ENCODE measurements around the gene CAPS2.

Gene CAPS2

DNA sequence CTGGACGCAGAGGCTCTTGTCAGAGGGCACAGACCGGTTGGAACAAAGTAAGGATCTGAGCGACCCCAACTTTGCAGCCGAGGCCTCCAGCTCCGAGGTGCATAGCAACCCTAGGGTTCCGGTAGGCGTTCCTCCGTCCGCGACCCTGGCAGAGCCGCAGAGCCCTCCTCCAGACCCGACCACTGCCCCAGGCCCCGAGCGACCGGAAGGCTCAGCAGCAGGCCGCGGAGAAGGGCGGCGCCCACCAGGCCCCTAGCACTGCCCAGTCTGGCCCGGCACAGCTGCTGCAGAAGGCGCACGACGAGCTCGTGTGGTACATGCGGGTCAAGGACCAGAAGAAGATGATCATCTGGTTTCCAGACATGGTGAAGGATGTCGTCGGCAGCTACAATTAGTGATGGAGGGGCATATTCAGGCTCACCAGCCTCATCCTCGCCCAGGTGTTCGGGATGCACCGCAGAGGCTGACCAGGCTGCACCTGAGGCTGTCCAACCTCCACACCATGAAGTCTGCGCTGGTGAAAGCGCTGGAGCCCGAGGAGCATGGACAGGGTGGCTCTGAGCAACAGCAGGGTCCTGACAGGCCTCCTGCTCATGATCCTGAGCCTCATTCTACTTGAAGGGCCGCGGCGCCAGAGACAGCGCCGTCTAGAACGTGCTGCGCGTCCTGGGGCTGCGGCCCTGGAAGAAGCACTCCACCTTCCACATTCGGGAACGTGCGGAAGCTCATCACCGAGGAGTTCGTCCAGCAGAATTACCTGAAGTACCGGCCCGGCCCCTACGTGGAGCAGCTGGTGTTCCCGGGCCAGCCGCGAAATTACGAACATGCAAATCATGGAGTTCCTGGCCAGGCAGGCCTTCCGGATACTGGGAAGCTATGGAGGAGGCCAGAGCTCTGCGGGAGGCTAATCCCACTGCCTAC lies 24.5 kb downstream of the CAPS2 start:
- ATAC-seq (no peak), DNase-seq (no peak)

DNA sequence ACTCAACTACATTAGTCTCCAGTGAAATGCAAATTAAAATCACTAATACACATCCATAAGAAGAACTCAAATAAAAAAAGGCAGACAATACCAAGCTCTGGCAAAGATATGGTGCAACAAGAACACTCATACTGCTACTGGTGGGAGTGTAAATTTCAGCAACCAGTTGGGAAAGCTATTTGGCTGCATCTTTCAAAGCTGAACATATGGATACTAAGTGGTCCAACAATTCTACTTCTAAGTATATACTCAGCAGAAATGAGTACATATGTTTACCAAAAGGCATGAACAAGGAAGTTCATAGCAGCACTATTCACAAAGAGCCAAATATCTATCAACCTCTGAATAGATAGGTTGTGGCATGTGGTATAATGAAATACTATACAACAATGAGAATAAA lies 27.3 kb downstream of the CAPS2 start:
- DNase-seq (no peak), ATAC-seq (no peak)

DNA sequence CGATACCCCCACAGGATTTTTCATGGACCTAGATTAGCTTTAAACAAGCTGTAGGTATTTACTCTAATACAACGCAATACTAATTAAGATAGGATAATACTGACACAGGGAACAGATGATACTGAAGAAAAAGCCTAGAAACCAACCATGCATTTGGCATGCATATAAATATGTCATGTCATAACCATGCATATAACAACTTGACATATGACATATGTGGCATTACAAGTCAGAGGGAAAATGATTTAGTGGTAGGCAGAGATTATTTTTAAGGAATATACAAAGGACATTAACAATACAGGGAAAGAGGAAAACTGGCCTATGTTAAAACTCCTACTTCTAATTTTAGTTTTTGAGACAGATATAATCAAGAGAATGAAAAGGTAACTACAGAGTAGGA lies 27.9 kb downstream of the CAPS2 start:
- ATAC-seq: no peak
- DNase-seq: no peak

DNA sequence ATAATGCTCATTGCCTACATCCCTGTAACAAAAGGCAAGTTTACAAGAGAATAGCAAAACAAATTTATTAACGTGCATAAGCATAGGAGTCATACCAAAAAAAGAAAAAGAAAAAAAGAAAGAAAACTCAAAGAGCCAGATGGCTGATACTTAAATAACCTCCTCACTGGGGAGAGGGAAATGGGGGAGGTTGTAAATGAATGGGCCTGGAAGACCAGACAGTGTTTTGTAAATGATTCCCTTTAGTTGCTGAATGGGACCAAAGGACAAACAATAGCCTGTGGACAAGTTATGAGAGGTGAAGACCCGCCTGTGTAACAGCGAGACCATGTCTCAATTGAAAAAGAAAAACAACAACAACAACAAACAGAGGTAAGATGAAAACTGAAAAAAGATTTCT lies 35.3 kb downstream of the CAPS2 start:
- no peak for ATAC-seq
- DNase-seq: no peak

DNA sequence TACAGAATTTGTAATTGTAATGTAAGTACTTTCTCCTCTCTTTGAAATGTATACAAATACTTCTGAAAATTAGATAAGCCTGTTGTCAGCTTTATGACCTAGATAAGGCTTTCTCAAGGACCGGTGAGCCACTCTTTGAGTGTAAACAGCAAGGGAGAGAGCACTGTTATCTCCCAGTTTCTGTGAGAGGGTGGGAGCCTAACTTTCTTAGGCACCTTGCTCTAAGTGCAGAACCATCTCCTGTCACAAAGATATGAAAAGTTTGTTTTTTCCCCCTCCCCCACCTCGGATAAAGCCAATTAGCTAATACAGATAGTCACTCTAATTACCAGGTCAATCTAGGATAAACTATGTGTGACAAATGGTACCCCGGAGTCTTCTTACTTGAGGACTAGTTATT lies 35.8 kb downstream of the CAPS2 start:
- no peak for DNase-seq

DNA sequence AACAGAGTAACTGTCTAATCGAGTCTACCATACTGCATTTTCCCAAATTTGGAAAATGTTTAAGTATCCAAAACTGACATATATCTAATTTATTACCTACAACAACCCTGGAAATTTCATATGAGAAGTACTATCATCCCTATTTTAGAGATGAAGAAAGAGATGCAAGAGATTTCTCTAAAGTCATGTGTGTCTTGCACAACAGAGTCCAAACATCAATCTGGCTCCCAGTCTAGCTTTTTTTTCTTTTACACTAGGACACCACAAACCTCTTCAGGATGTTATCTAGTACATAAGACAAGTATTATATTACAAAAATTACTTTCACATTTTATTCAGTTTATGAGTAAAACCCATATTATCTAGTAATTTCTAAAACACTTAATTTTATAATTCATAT lies 39.1 kb downstream of the CAPS2 start:
- ATAC-seq (no peak), DNase-seq (no peak)

More for the DNA sequence above, 35.8 kb downstream of the CAPS2 start:
- no peak for ATAC-seq

DNA sequence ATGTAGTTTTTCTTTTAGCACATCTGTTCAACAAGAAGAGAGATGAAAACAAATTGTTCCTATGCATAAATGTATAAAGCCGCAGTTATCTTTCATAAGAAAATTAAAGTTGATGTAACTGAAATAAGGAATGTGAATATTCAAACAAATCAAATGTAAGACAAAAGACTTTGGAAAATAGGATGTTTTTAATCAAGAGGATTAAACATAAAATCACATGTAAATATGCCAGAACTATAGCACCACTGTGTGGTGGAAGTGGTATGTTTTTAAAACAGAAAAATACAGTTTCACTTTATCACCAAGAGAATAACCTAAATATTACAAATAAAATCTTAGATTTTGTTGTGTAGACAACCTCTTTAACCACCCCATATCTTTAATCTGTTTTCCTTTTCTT lies 40.4 kb downstream of the CAPS2 start:
- no peak for ATAC-seq
- no peak for DNase-seq

DNA sequence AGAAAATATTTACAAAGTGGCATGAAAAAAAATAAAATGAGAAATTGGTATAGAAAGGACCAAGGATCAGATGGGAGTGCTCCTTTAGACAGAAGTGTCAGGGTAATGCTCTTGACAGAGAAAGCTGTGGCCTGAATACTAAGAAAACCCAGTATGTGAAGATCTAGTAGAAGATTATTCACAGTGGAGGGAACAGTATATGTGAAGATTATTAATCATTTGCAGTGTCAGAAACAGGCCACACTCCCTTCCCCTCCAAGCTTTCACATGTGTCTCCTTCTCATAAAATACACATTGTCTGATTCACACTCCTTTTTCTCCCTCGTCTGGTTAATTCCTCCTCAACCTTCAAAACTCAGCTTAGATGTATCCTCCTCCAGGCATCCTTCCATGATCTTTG lies 41.3 kb downstream of the CAPS2 start:
- ATAC-seq (no peak), DNase-seq (no peak)

DNA sequence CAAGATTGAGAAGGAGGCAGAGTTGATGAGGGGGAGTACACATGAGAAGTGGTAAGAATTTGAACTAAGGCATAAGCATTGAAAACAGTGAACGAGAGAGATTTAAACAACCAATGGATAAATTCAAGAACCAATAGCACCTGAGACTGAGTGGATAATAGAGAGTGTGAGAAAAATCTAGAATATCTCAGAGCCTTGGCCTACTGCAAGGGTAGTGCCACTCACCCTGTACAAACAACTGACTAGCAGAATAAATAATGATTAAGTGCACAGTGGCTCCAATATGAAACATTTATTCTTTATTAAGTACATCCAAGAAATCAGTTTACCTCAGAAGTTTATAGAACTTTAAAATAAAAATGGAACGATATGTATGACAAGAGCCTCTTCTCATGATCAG lies 54.4 kb downstream of the CAPS2 start:
- ATAC-seq: no peak

DNA sequence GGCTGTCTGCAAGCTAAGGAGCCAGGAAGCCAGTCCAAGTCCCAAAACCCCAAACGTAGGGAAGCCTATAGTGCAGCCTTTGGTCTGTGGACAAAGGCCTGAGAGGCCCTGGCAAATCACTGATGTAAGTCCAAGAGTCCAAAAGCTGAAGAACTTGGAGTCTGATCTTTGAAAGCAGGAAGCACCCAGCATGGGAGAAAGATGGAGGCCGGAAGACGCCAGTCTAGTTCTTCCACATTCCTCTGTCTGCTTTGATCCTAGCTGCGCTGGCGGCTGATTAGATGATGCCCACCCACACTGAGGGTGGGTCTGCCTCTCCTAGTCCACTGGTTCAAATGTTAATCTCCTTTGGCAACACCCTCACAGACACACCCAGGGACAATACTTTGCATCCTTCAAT lies 58.5 kb downstream of the CAPS2 start:
- DNase-seq (no peak), ATAC-seq (no peak)

More for the DNA sequence above, 54.4 kb downstream of the CAPS2 start:
- DNase-seq: no peak

DNA sequence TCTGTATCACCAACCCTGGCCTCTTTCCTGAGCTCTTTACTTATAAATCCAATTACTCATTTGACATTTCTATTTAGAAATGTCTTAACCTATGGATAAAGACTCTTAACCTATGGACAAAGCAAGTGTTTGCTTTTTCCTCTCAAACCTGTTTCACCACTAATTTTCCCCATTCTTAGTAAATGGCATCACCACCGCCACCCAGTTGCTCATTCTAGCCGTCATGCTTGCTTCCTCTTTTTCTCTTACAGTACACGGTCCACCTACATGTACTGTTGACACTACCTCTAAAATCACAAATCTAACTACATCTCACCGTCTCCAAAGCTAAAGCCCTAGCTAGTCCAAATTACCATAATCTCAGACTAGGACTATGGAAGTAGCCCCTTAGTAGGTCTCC lies 60.0 kb downstream of the CAPS2 start:
- ATAC-seq (no peak), DNase-seq (no peak)

DNA sequence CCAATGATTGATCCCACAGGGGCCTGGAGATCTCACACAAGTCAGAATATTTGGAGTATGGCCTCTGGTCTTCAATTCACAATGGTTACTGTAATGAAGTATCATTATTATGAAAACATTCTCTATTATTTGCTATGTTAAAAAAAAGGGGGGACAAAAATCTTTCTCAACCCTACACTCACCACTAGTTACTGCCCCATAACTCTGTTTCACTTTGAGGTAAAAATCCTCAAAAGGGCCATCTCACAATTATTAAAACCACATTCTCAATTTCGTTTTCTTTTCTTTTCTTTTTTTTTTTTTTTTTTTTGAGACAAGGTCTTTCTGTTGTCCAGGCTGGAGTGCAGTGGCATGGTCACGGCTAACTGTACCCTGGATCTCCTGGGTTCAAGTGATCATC lies 60.9 kb downstream of the CAPS2 start:
- no peak for DNase-seq
- ATAC-seq: no peak

DNA sequence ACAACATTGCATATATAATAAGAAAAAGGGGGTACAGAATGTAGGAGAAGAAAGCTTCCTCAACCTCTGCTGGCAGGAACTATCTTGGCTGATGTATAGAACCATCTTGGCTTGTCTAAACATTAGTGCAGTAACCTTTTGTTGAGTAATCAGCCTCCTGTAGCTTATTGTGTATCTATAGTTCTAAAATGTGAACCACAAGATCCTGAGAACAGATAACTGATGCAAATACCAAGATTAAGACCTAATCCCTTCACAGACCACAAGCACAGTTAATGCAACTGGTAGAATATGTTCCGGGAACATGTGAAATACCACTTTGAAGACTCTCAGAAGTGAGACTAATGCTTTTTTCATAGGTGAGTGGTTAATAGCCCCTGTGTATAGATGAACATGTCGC lies 69.8 kb downstream of the CAPS2 start:
- no peak for DNase-seq
- no peak for ATAC-seq

DNA sequence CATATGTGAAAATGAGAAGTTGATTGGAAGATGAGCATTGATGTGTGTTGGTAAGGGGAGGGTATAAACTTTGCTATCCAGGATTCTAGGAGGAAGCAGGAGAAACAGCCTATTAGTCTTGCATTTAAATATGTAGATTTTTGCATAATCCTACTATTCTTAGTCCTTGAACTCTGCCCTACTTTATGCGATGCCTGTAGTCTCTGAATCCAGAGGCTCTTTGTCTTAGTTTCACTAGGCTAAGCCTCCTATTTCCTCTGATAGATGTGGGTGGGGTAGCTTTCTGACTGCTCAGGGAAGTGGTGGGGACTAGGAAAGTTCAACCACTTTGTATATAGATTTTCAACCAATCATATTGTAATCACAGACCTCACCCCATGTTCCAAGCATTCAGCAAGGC lies 71.0 kb downstream of the CAPS2 start:
- no peak for DNase-seq
- no peak for ATAC-seq

DNA sequence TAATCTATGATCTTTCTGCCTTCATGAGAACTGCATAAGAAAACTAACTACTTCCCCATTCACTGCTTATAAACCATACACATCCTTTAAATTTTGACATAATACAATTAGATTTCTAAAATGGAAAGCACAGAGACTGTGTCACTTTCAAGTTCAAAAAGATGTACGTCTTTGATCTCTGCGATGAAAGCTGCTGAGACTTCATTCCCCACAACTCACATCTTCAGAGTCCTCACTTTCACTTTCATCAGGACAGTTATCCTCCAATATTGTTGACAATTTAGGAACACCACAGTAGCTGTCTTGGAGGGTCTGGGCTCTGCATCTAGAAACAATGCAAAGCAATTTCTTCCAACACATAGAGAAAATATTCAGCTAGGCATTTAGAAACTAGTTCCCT lies 72.6 kb downstream of the CAPS2 start:
- no peak for ATAC-seq
- DNase-seq: no peak

DNA sequence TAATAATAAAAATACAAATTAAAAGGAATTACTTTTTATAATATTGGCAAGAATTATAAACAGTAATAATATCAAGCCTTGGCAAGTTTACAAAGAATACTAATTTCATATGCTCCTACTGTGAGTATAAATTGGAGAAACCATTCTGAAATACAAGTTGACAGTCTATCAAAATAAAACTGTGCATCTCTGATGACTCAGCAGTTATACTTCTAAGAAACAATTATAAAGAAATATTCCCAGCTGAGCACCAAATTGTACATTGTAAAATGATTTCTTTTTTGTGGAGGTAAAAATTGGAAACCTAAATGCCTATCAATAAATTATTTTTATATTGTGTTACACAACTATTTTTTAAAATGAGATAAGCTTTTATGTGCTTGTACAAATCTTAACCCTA lies 85.0 kb downstream of the CAPS2 start:
- ATAC-seq: no peak
- no peak for DNase-seq

DNA sequence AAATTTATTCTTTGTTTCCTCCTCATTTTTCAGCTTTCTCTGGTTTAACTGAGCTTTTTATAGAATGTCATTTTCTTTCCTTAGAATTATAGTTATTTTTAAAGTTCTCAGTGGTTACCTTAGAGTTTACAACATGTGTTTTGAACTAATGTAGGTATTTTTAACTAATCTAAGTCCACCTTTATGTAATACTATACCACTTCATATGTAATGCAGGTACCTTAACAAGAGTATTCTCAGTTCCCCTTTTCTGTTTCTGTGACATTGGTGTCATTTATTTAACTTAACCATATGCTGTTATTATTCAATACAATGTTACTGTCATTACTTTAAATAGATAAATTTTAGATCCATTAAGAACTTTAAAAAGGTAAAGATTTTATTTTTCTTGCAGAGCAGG lies 90.1 kb downstream of the CAPS2 start:
- DNase-seq: no peak
- no peak for ATAC-seq

DNA sequence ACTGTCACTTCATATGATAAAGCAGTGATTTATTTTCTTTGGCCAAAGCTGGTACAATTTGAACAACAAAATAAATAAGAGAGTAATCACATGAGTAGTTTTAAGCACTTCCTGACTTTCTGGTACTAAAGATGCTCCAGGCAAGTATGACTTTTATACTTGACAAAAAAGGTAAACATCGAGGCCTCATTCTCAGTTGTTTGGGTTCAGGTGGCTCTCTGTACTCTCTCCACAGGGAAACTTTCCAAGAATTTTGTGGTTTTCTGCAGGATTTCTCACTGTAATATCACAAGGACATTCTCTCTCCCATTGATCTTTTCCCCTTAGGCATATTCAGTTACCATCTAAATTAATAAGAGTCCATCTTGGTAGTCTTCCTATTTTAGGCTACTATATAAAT lies 93.9 kb downstream of the CAPS2 start:
- DNase-seq (no peak), ATAC-seq (no peak)

DNA sequence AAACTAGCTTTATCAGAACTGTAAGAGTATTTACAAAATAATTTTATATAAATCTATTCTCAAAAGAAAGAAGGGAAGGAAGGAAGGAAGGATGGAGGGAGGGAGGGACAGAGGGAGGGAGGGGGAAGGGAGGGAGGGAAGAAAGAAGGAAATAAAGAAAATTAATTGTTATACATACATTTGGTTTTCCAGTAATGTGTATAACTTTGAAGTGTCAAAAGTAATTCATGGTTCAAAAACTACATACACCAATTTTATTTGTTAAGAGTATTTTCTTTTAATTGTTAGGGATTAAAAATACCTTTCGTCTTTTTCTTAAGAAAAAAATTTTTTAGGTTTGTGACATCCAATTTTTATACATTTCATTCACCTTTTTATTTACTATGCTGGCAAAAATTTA lies 103.0 kb downstream of the CAPS2 start:
- no peak for ATAC-seq
- no peak for DNase-seq
